Liver (tissue), 9 donors: ENCODE results near the gene ADORA2B. TPM values are rescaled to one million over a fixed set of nuclear protein-coding genes. Genes with fewer than 3 reads are reported as not detected.

Source experiments
- DNase-seq: peaks from one replicate; pipeline ENCODE4 v3.0.0-alpha.2; 2017; ENCODE audit warnings: low spot score
- H3K27ac ChIP-seq, 2 donors: one replicate each; pipeline ENCODE4 v1.7.0; 2013; ENCODE audit warnings: inconsistent platforms in 2 of 2, low read length in 2 of 2, control low read depth in 1 of 2, low read depth in 1 of 2, mild to moderate bottlenecking in 1 of 2
- H3K27me3 ChIP-seq, 4 donors: one replicate each; pipeline versions ENCODE4 v1.6.1 to v1.7.0; 2013; ENCODE audit warnings: low read length in 3 of 4, inconsistent platforms in 1 of 4, mild to moderate bottlenecking in 1 of 4, moderate library complexity in 1 of 4; ENCODE audit not compliant: control insufficient read depth in 4 of 4, insufficient read depth in 4 of 4
- H3K36me3 ChIP-seq, 4 donors: one replicate each; pipeline versions ENCODE4 v1.6.1 to v1.7.0; 2013; ENCODE audit warnings: low read length in 3 of 4, mild to moderate bottlenecking in 3 of 4, low read depth in 1 of 4, moderate library complexity in 1 of 4; ENCODE audit not compliant: control insufficient read depth in 4 of 4, insufficient read depth in 3 of 4
- H3K4me1 ChIP-seq, 4 donors: one replicate each; pipeline versions ENCODE4 v1.6.1 to v1.7.0; 2013; ENCODE audit warnings: low read length in 3 of 4, mild to moderate bottlenecking in 3 of 4, moderate library complexity in 1 of 4; ENCODE audit not compliant: control insufficient read depth in 4 of 4, insufficient read depth in 4 of 4
- H3K4me3 ChIP-seq, 3 donors: one replicate each; pipeline versions ENCODE4 v1.6.1 to v1.7.0; 2013; ENCODE audit warnings: low read length in 3 of 3, control low read depth in 1 of 3, low read depth in 1 of 3, mild to moderate bottlenecking in 1 of 3
- H3K9ac ChIP-seq, 2 donors: one replicate each; pipeline ENCODE4 v1.7.0; 2013; ENCODE audit warnings: low read length in 2 of 2, mild to moderate bottlenecking in 2 of 2, moderate library complexity in 2 of 2, control low read depth in 1 of 2, low read depth in 1 of 2
- H3K9me3 ChIP-seq, 4 donors: one replicate each; pipeline versions ENCODE4 v1.6.1 to v1.7.0; 2013; ENCODE audit warnings: low read length in 3 of 4; ENCODE audit not compliant: control insufficient read depth in 4 of 4
- ATF3 ChIP-seq: IDR thresholded peaks from 2 replicates; pipeline ENCODE4 v1.6.1; 2016; ENCODE audit warnings: antibody characterized with exemption
- CTCF ChIP-seq: fragments of 150-350 bp; IDR thresholded peaks from 2 replicates; pipeline ENCODE4 v1.5.1; 2017; ENCODE audit warnings: improper control_type of control experiment, low read depth, low read length; ENCODE audit not compliant: missing input control
- EGR1 ChIP-seq, 2 donors: IDR thresholded peaks; 2 replicates each; pipeline ENCODE4 v1.6.1; 2016 to 2018; ENCODE audit warnings: antibody characterized with exemption in 2 of 2, low read depth in 2 of 2
- FOXA1 ChIP-seq: IDR thresholded peaks from 2 replicates; pipeline ENCODE4 v1.6.1; 2016; ENCODE audit warnings: antibody characterized with exemption
- FOXA2 ChIP-seq: IDR thresholded peaks from 2 replicates; pipeline ENCODE4 v1.6.1; 2016; ENCODE audit warnings: antibody characterized with exemption
- GABPA ChIP-seq, 2 donors: IDR thresholded peaks in 1 of 2; conservative IDR thresholded peaks in 1 of 2; 2 replicates each; pipeline ENCODE4 v1.6.1; 2016; ENCODE audit warnings: antibody characterized with exemption in 2 of 2, mild to moderate bottlenecking in 1 of 2, moderate library complexity in 1 of 2
- HNF4A ChIP-seq, 2 donors: conservative IDR thresholded peaks; 2 replicates each; pipeline ENCODE4 v1.6.1; 2016; ENCODE audit warnings: antibody characterized with exemption in 2 of 2, mild to moderate bottlenecking in 2 of 2
- HNF4G ChIP-seq: IDR thresholded peaks from 2 replicates; pipeline ENCODE4 v1.6.1; 2016; ENCODE audit warnings: antibody characterized with exemption
- JUND ChIP-seq, 2 donors: IDR thresholded peaks; 2 replicates each; pipeline ENCODE4 v1.6.1; 2016; ENCODE audit warnings: antibody characterized with exemption in 2 of 2
- MAX ChIP-seq: IDR thresholded peaks from 2 replicates; pipeline ENCODE4 v1.6.1; 2016; ENCODE audit warnings: antibody characterized with exemption
- NR2F2 ChIP-seq: IDR thresholded peaks from 2 replicates; pipeline ENCODE4 v1.6.1; 2016; ENCODE audit warnings: antibody characterized with exemption
- RAD21 ChIP-seq, 2 donors: IDR thresholded peaks; 2 replicates each; pipeline ENCODE4 v1.6.1; 2016; ENCODE audit warnings: antibody characterized with exemption in 2 of 2, mild to moderate bottlenecking in 2 of 2
- REST ChIP-seq: IDR thresholded peaks from 2 replicates; pipeline ENCODE4 v1.6.1; 2016; ENCODE audit warnings: antibody characterized with exemption, mild to moderate bottlenecking
- RXRA ChIP-seq, 2 donors: IDR thresholded peaks; 2 replicates each; pipeline ENCODE4 v1.6.1; 2017 to 2018; ENCODE audit warnings: antibody characterized with exemption in 2 of 2, mild to moderate bottlenecking in 1 of 2
- SP1 ChIP-seq: IDR thresholded peaks from 2 replicates; pipeline ENCODE4 v1.6.1; 2018; ENCODE audit warnings: antibody characterized with exemption, mild to moderate bottlenecking
- TAF1 ChIP-seq: conservative IDR thresholded peaks from 2 replicates; pipeline ENCODE4 v1.6.1; 2016; ENCODE audit warnings: antibody characterized with exemption, mild to moderate bottlenecking
- YY1 ChIP-seq: IDR thresholded peaks from 2 replicates; pipeline ENCODE4 v1.6.1; 2016; ENCODE audit warnings: antibody characterized with exemption, mild to moderate bottlenecking
- ZBTB33 ChIP-seq: IDR thresholded peaks from 2 replicates; pipeline ENCODE4 v1.6.1; 2016; ENCODE audit warnings: antibody characterized with exemption
- WGBS: extraction: QIAGEN DNeasy Blood & Tissue Kit; methylation state at CpG from one replicate; pipeline ENCODE4 v1.1.7; 2013; 5-methylcytosine and 5-hydroxymethylcytosine counted together
- polyA plus RNA-seq, 2 donors: library from polyadenylated mRNA; stranded (reverse) in 1 of 2; unstranded in 1 of 2; fragments of 200-250 nt in 1 of 2; fragments of >200 nt in 1 of 2; fragmentation: Nextera tagmentation in 1 of 2; extraction: Ambion mirVana in 1 of 2; gene quantifications; one replicate each; pipeline versions ENCODE4 v1.2.1 to v1.2.3, GENCODE V29; 2013 to 2015
- total RNA-seq, 2 donors: library from RNA; depleted of rRNA; stranded (reverse); fragments of >200 nt; gene quantifications; one replicate each; pipeline ENCODE4 v1.2.3, GENCODE V29; 2014
- donor health status: healthy.
- donor health status: healthy.
- donor health status: healthy.
- donor health status: healthy.
- donor health status: healthy.

The ADORA2B gene
- total and polyA plus RNA-seq, 4 donors: 0.24 to 3.3 (median 0.28) TPM

- H3K9me3 ChIP-seq: peaks cover 0 to 3% (median 0%) of the 10 kb centered on the region in 4 donors
- no peak overlapping the region for H3K9ac ChIP-seq
- H3K4me3 ChIP-seq: no peak overlapping the region
- peaks cover 0 to 5% (median 0%) of the 10 kb centered on the region in 4 donors for H3K4me1 ChIP-seq
- no peak for DNase-seq
- no peaks in the 10 kb centered on the region for H3K36me3 ChIP-seq
- no peak overlapping the region for H3K27ac ChIP-seq
- peaks cover 0 to 3% (median 0%) of the 10 kb centered on the region in 4 donors for H3K27me3 ChIP-seq
- TF ChIP-seq FOXA1 (no peak), JUND (IDR thresholded peaks at IDR 0.05) (no peak), HNF4G (no peak), EGR1 (IDR thresholded peaks at IDR 0.05; ENCODE audit: low read depth in 2 of 2) (no peak), RXRA (IDR thresholded peaks at IDR 0.05) (no peak), REST (no peak), ZBTB33 (no peak), GABPA (IDR thresholded peaks at IDR 0.05 in 1 of 2, conservative IDR thresholded peaks at IDR 0.05 in 1 of 2) (no peak), MAX (no peak), ATF3 (no peak), NR2F2 (no peak), HNF4A (conservative IDR thresholded peaks at IDR 0.05) (no peak), YY1 (no peak), CTCF (no peak)
Measured at GRCh38 chr17:15921640-15922039, 23.3 kb upstream of the ADORA2B start.

- H3K27me3 ChIP-seq: peaks cover 0 to 3% (median 0%) of the 10 kb centered on the region in 4 donors
- WGBS: 92% methylated on average over 1 of the region's 1 CpG
- no peaks in the 10 kb centered on the region for H3K36me3 ChIP-seq
- H3K4me1 ChIP-seq: no peaks in the 10 kb centered on the region
- DNase-seq: no peak
- peaks cover 0 to 3% (median 0%) of the 10 kb centered on the region in 4 donors for H3K9me3 ChIP-seq
- no peak overlapping the region for H3K4me3 ChIP-seq
- H3K27ac ChIP-seq: no peak overlapping the region
- H3K9ac ChIP-seq: no peak overlapping the region
- TF ChIP-seq NR2F2 (no peak), GABPA (IDR thresholded peaks at IDR 0.05 in 1 of 2, conservative IDR thresholded peaks at IDR 0.05 in 1 of 2) (no peak), FOXA2 (no peak), HNF4A (conservative IDR thresholded peaks at IDR 0.05) (no peak), ATF3 (no peak), CTCF (no peak), RXRA (IDR thresholded peaks at IDR 0.05) (no peak), HNF4G (no peak), SP1 (no peak), EGR1 (IDR thresholded peaks at IDR 0.05; ENCODE audit: low read depth in 2 of 2) (no peak), ZBTB33 (no peak), FOXA1 (no peak), YY1 (no peak), JUND (IDR thresholded peaks at IDR 0.05) (no peak), TAF1 (no peak), RAD21 (IDR thresholded peaks at IDR 0.05) (no peak), MAX (no peak)
Measured at GRCh38 chr17:15922586-15922985, 22.3 kb upstream of the ADORA2B start.
